NCI-H1105 treated with DMSO at 0.1 percent for 48 hours (cell line): ENCODE results near the gene NMUR2.

Experiments
- DNase-seq: peaks from one replicate; lab custom pipeline; 2025; lab: John Stamatoyannopoulos, UW

NMUR2 gene

DNA sequence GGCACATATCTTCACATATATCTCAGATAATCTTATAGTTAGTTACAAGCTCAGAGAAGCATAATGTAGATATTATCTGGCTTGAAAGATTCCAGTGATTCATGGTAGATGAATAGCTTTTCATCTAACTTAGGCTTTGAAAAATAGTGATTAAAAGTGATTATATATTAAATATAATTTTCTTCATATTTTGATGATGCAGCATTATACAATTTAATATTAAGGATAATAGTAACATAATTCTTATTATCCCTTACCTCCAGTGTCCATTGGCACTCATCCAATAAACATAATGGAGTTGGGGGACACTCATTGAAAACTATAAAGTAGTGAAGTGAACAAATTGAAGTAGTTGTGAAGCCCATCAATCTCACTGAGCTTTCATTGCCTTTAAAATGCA, 35.8 kb downstream of the NMUR2 start:
- no peak for DNase-seq

DNA sequence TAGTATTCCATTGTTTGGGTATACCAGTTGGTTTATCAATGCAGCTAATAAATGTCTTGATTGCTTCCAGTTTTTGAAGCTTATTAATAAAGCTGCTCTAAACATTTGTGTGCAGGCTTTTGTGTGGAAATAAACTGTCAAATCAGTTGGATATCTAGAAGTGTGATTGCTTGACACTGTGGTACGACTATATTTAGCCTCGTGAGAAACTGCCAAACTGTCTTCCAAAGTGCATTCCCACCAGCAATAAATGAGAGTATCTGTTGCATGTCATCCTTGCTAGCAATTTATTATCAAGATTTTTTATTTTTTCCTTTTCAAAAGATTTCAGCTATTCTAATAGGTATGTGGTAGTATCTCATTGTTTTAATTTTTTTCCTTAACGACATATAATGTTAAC, 37.5 kb downstream of the NMUR2 start:
- DNase-seq: no peak

DNA sequence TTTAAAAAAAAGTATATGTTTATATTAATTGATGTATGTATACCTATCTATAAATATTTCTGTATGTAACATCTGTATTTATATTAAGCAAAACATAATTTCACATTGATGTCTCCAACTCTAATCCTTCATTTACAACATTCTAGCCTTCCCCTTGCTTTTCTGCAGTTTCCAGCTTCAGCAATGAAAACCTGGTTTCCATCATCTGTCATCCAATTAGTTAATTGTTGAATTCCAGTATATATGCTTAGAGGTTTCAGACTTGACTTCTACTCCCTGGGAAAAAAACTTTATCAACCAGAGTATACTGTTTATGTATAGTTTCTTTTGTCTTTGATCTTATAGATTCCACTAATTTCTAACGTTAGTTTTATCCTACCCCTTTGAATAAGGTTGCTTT, 38.4 kb downstream of the NMUR2 start:
- DNase-seq: no peak

DNA sequence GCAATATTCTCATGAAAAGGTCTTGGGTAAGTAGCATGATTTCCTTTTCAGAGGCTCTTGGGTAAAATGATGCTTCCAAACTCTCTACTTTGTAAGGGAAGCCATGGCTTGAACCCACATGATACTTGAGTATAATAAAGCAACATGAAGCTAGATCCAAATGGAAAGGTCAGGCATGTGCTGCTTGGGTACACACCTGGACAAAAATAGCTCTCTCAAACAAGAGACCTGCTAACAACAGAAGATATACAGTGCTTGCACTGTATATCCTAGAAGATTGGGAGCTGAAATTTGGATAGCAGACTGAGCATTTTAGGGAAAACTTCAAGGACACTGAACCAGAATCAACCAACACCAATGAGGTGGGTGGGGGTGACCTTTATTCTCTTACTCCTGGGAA, 40.2 kb downstream of the NMUR2 start:
- DNase-seq: no peak

DNA sequence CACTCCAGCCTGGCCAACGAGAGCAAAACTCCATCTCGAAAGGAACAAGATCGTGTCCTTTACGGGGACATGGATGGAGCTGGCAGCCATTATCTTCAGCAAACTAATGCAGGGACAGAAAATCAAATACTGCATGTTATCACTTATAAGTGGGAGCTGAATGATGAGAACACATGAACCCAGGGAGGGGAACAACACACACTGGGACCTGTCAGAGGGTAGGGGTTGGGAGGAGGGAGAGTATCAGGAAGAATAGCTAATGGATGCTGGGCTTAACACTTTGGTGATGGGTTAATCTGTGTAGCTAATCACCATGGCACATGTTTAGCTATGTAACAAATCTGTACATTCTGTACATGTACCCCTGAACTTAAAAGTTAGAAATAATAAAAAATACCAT, 40.9 kb downstream of the NMUR2 start:
- no peak for DNase-seq

DNA sequence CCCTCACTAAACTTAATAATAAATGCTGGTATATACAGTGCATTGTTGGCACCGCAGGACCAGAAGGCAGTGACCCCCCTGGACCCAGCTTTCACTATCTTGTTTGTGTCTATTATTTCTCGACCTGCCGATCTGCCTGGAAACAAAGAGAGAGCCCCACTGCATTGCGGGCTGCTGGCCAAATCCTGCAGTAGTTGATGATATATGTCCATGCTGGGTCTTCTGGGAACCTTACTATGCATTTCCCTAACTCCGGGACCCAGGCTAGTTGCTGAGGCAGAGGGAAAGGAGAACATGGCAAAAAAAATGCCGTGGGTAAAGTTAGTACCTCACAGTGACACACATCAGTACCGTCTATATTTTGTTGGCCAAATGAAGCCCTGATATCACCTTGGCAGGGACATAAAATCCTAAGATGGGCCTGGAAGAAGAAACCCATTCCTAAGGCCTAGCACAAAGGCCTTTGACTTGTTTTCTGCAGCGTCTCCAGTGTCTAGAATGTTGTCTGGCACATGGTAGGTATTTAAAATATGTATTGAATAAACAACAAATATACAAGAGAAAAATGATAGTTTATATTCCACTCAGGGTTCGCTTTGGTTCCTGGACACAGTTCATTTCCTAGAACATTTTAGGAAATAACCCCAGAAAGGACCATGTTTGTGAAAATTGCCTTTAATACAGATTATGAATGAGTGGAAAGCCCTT, 46.1 kb downstream of the NMUR2 start:
- DNase-seq: no peak

DNA sequence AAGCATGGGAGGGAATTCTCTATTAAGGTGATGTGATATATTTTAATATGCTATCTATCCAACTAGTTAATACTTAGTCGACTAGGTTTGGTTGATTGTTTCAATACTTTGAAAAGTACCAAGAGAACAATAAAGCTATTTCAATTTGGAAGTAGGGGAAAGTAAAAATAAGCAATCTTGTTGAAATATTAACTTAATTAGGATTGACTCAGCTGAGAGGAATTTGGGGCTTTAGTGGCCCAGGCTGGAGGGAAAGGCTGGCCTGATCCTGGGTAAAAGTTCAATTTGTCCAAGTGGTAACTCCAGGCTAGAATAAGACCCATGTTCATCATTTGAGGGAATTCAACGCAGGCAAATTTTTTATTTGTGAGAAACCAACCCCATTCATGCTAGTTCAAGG, 48.6 kb downstream of the NMUR2 start:
- DNase-seq: no peak

DNA sequence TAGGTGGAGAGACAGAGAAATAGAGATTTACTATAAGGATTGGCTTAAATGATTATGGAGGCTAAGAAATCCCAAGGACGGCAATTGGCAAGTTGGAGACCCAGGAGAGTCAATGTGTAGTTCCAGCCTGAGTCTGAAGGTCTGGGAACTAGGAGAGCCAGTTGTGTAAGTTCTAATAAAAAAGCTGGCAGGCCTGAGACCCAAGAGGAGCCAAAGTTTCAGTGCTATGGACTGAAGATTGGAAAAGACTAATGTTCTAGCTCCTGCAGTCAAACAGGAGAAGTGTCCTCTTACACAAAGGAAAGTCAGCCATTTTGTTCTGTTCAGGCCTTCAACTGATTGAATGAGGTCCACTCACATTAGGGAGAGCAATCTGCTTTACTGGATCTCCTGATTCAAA, 50.0 kb downstream of the NMUR2 start:
- DNase-seq: no peak

DNA sequence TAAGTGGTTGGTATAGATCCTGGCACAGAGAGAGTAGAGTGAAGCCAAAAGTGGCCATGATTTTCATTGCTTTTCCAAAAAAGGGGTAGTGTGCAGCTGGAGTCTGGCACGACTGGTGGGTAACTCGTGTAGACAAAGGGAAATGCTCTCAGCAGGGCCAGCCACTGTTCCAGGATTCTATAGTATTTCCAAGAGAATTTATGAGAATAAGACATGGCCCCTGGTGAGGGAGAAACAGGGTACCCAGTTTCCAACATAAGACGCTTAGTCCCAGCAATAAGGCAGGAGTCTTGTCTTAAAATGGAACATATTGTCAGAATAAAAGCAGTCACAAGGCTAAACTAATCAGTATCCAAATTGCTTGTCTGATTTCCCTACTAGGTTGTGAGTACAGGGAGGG, 52.1 kb downstream of the NMUR2 start:
- DNase-seq: no peak

DNA sequence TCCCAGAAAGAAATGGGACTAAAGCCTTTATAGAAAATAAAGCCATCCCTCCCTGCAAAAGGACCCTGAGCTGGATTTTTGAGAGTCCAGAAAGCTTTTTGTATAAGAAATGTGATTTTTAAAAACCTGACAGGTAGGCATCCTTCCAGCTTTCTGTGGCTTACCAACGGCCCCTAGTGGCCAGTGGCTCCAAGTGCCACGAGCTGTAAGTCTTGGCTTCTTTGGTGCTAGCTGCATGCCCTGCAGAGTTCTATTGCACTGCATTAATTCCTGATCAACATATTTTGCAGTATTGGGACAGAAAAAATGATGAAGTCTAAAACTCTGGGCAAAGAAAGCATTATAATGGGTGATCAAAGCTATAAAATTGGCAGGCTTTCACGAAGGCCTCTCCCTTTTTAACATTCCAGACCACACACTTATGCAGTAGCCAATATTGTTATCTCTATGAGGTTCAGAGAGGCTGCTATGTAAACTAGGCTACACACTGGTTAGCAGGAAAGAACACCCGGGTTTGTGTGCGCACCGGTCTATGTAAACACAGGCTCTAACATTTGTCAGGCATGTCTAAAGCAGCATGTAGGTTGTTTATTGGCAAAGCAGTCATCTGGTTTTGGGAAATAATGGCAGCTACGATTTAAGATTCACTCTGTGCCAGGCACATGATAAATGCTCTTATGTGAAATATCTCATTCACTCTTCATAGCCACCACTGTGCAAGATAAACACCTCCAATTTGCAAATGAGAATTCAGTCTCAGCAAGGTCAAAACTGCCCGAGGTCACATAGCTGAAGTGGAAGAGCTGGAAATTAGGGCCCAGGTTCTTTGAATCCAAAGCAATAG, 55.2 kb downstream of the NMUR2 start:
- DNase-seq: peak; percentile 12
